Immature natural killer cell (primary cell): Measurements from ENCODE around the gene MPPED1. TPM values are rescaled to one million over a fixed set of nuclear protein-coding genes. Genes with fewer than 3 reads are reported as not detected.
A peak's percentile ranks its signal among the peaks of the same experiment; 100 is the strongest.

Experiments
- DNase-seq, 3 donors: peaks; one replicate each; pipeline ENCODE4 v3.0.0; 2022; ENCODE audit warnings: mixed read lengths in 1 of 3
- H3K27ac Mint-ChIP-seq, 6 donors: one replicate each; pipeline ENCODE4 v1.8.0; 2020; ENCODE audit warnings: mixed read lengths in 6 of 6, mild to moderate bottlenecking in 5 of 6, inconsistent platforms in 4 of 6, moderate library complexity in 3 of 6
- H3K27me3 Mint-ChIP-seq, 3 donors: one replicate each; pipeline ENCODE4 v1.8.0; 2020 to 2021; ENCODE audit warnings: low read depth in 3 of 3, mild to moderate bottlenecking in 3 of 3, mixed read lengths in 3 of 3, moderate library complexity in 3 of 3, inconsistent platforms in 1 of 3
- H3K36me3 Mint-ChIP-seq, 3 donors: one replicate each; pipeline ENCODE4 v1.8.0; 2020; ENCODE audit warnings: mixed read lengths in 3 of 3, inconsistent platforms in 2 of 3, mild to moderate bottlenecking in 2 of 3
- H3K4me1 Mint-ChIP-seq, 2 donors: one replicate each; pipeline ENCODE4 v1.8.0; 2020; ENCODE audit warnings: inconsistent platforms in 2 of 2, mild to moderate bottlenecking in 2 of 2, mixed read lengths in 2 of 2, moderate library complexity in 1 of 2
- H3K4me3 Mint-ChIP-seq, 5 donors: one replicate each; pipeline ENCODE4 v1.8.0; 2020; ENCODE audit warnings: mild to moderate bottlenecking in 5 of 5, mixed read lengths in 5 of 5, inconsistent platforms in 3 of 5, moderate library complexity in 3 of 5
- H3K9me3 Mint-ChIP-seq, 6 donors: one replicate each; pipeline ENCODE4 v1.8.0; 2020; ENCODE audit warnings: mild to moderate bottlenecking in 6 of 6, mixed read lengths in 6 of 6, inconsistent platforms in 4 of 6, moderate library complexity in 3 of 6
- polyA plus RNA-seq, 3 donors: library from polyadenylated mRNA; unstranded; fragments of 300-500 nt; fragmentation: Illumina TruSeq; gene quantifications; one replicate each; pipeline ENCODE4 v1.2.3, GENCODE V29; 2021

The MPPED1 gene
- polyA plus RNA-seq, 3 donors from 2014 or later: not detected

- Mint-ChIP-seq H3K4me1 (peaks cover 0 to 11% of the 10 kb centered on the region in 2 donors), H3K36me3 (no peaks in the 10 kb centered on the region), H3K4me3 (no peak overlapping the region), H3K27me3 (peaks cover 12 to 24% (median 21%) of the 10 kb centered on the region in 3 donors), H3K27ac (no peak overlapping the region), H3K9me3 (no peaks in the 10 kb centered on the region)
- peak; percentile 69 to 77 (median 73) for DNase-seq
These were observed 25.8 kb upstream of the MPPED1 start for GRCh38 chr22:43385770-43386641.

GRCh38 chr22:43387815-43388214 is 24.0 kb upstream of the MPPED1 start:
- Mint-ChIP-seq H3K27me3 (peaks cover 11 to 13% (median 11%) of the 10 kb centered on the region in 3 donors), H3K4me3 (no peak overlapping the region), H3K27ac (no peak overlapping the region), H3K9me3 (no peaks in the 10 kb centered on the region), H3K36me3 (no peaks in the 10 kb centered on the region), H3K4me1 (peaks cover 0 to 6% of the 10 kb centered on the region in 2 donors)
- DNase-seq: no peak

GRCh38 chr22:43388420-43388851 is 23.4 kb upstream of the MPPED1 start:
- Mint-ChIP-seq H3K4me1 (peaks cover 0 to 6% of the 10 kb centered on the region in 2 donors), H3K27ac (no peak overlapping the region)

GRCh38 chr22:43389227-43389836 is 22.5 kb upstream of the MPPED1 start:
- DNase-seq: no peak
- Mint-ChIP-seq H3K4me3 (no peak overlapping the region), H3K27me3 (peaks cover 6 to 12% (median 12%) of the 10 kb centered on the region in 3 donors), H3K9me3 (no peaks in the 10 kb centered on the region), H3K27ac (no peak overlapping the region), H3K4me1 (peaks cover 0 to 6% of the 10 kb centered on the region in 2 donors), H3K36me3 (no peaks in the 10 kb centered on the region)

More at GRCh38 chr22:43388420-43388851, 23.4 kb upstream of the MPPED1 start:
- Mint-ChIP-seq H3K9me3 (no peaks in the 10 kb centered on the region), H3K27me3 (peaks cover 8 to 12% (median 10%) of the 10 kb centered on the region in 3 donors), H3K36me3 (no peaks in the 10 kb centered on the region), H3K4me3 (no peak overlapping the region)
- peak; percentile 60 to 70 (median 65) for DNase-seq

GRCh38 chr22:43390166-43390565 is 21.6 kb upstream of the MPPED1 start:
- no peak for DNase-seq
- Mint-ChIP-seq H3K27me3 (peaks cover 3 to 12% (median 8%) of the 10 kb centered on the region in 3 donors), H3K4me3 (no peak overlapping the region), H3K4me1 (peaks cover 0 to 6% of the 10 kb centered on the region in 2 donors), H3K9me3 (no peaks in the 10 kb centered on the region), H3K36me3 (no peaks in the 10 kb centered on the region), H3K27ac (no peak overlapping the region)

GRCh38 chr22:43390872-43391271 is 20.9 kb upstream of the MPPED1 start:
- Mint-ChIP-seq H3K4me3 (no peak overlapping the region), H3K4me1 (peaks cover 0 to 4% of the 10 kb centered on the region in 2 donors), H3K9me3 (no peaks in the 10 kb centered on the region), H3K36me3 (no peaks in the 10 kb centered on the region), H3K27me3 (peaks cover 3 to 8% (median 7%) of the 10 kb centered on the region in 3 donors), H3K27ac (no peak overlapping the region)
- DNase-seq: no peak

- H3K27ac Mint-ChIP-seq: no peak overlapping the region
- no peaks in the 10 kb centered on the region for H3K36me3 Mint-ChIP-seq
- H3K4me3 Mint-ChIP-seq: no peak overlapping the region
- peaks cover 3 to 8% (median 7%) of the 10 kb centered on the region in 3 donors for H3K27me3 Mint-ChIP-seq
- no peak for DNase-seq
- no peaks in the 10 kb centered on the region for H3K9me3 Mint-ChIP-seq
- peaks cover 0 to 2% of the 10 kb centered on the region in 2 donors for H3K4me1 Mint-ChIP-seq
These were observed 20.5 kb upstream of the MPPED1 start for GRCh38 chr22:43391306-43391705.

- DNase-seq: no peak
- no peaks in the 10 kb centered on the region for H3K9me3 Mint-ChIP-seq
- H3K4me3 Mint-ChIP-seq: no peak overlapping the region
- H3K4me1 Mint-ChIP-seq: peaks cover 0 to 2% of the 10 kb centered on the region in 2 donors
- H3K27me3 Mint-ChIP-seq: peaks cover 1 to 9% (median 8%) of the 10 kb centered on the region in 3 donors
- H3K27ac Mint-ChIP-seq: no peak overlapping the region
- H3K36me3 Mint-ChIP-seq: no peaks in the 10 kb centered on the region
These were observed 19.3 kb upstream of the MPPED1 start for GRCh38 chr22:43392385-43392989.

GRCh38 chr22:43393132-43393843 is 18.5 kb upstream of the MPPED1 start:
- no peaks in the 10 kb centered on the region for H3K4me1 Mint-ChIP-seq
- DNase-seq: no peak
- no peak overlapping the region for H3K4me3 Mint-ChIP-seq
- no peaks in the 10 kb centered on the region for H3K9me3 Mint-ChIP-seq
- no peaks in the 10 kb centered on the region for H3K36me3 Mint-ChIP-seq
- H3K27me3 Mint-ChIP-seq: peaks cover 0 to 6% (median 5%) of the 10 kb centered on the region in 3 donors
- H3K27ac Mint-ChIP-seq: no peak overlapping the region

GRCh38 chr22:43393844-43394474 is 17.9 kb upstream of the MPPED1 start:
- Mint-ChIP-seq H3K4me1 (no peaks in the 10 kb centered on the region), H3K4me3 (no peak overlapping the region), H3K9me3 (no peaks in the 10 kb centered on the region), H3K27ac (no peak overlapping the region), H3K36me3 (no peaks in the 10 kb centered on the region), H3K27me3 (peaks cover 1 to 6% (median 5%) of the 10 kb centered on the region in 3 donors)
- no peak for DNase-seq

GRCh38 chr22:43395086-43395695 is 16.6 kb upstream of the MPPED1 start:
- Mint-ChIP-seq H3K36me3 (no peaks in the 10 kb centered on the region), H3K27me3 (peaks cover 1 to 6% (median 5%) of the 10 kb centered on the region in 3 donors), H3K9me3 (no peaks in the 10 kb centered on the region), H3K4me3 (no peak overlapping the region), H3K4me1 (no peaks in the 10 kb centered on the region), H3K27ac (no peak overlapping the region)
- no peak for DNase-seq

- Mint-ChIP-seq H3K36me3 (no peaks in the 10 kb centered on the region), H3K4me3 (no peak overlapping the region), H3K9me3 (no peaks in the 10 kb centered on the region), H3K27me3 (peaks cover 1 to 6% (median 5%) of the 10 kb centered on the region in 3 donors), H3K4me1 (no peaks in the 10 kb centered on the region), H3K27ac (no peak overlapping the region)
- DNase-seq: no peak
These were observed 15.4 kb upstream of the MPPED1 start for GRCh38 chr22:43396321-43396933.
